SK-N-DZ (cell line): ENCODE measurements around the gene HINT2.

ENCODE experiments used
- DNase-seq: peaks from one replicate; pipeline ENCODE4 v3.0.0-alpha.2; 2015; ENCODE audit warnings: low spot score

HINT2 gene

GRCh38 chr9:35811381-35812024 is 3.3 kb downstream of the HINT2 start:
- no peak for DNase-seq

GRCh38 chr9:35810122-35810521 is 4.7 kb downstream of the HINT2 start:
- no peak for DNase-seq

- no peak for DNase-seq
Measured at GRCh38 chr9:35808433-35808832, 6.4 kb downstream of the HINT2 start.

GRCh38 chr9:35806101-35806500 is 8.7 kb downstream of the HINT2 start:
- no peak for DNase-seq

- DNase-seq, result no peak
Measured at GRCh38 chr9:35801328-35802128, 13.3 kb downstream of the HINT2 start.

GRCh38 chr9:35800530-35800929 is 14.3 kb downstream of the HINT2 start:
- DNase-seq, result no peak

GRCh38 chr9:35798658-35799374 is 16.0 kb downstream of the HINT2 start:
- DNase-seq, result peak; percentile 55

GRCh38 chr9:35797311-35798109 is 17.3 kb downstream of the HINT2 start:
- no peak for DNase-seq

GRCh38 chr9:35795695-35796094 is 19.1 kb downstream of the HINT2 start:
- no peak for DNase-seq

GRCh38 chr9:35793461-35793860 is 21.4 kb downstream of the HINT2 start:
- DNase-seq, result peak; percentile 65

GRCh38 chr9:35792826-35793225 is 22.0 kb downstream of the HINT2 start:
- DNase-seq, result no peak

GRCh38 chr9:35792024-35792813 is 22.6 kb downstream of the HINT2 start:
- no peak for DNase-seq

GRCh38 chr9:35791297-35791921 is 23.4 kb downstream of the HINT2 start, which contains the start of gene NPR2:
NPR2 (plus strand) TSS chr9:35791591; CDS start chr9:35792409, 818 bp downstream.
- DNase-seq, result no peak

- peak; percentile 80 for DNase-seq
Measured at GRCh38 chr9:35790385-35791296, 24.2 kb downstream of the HINT2 start.

GRCh38 chr9:35790025-35790384 is 24.8 kb downstream of the HINT2 start:
- no peak for DNase-seq

- DNase-seq, result no peak
Measured at GRCh38 chr9:35789541-35789940, 25.3 kb downstream of the HINT2 start.

GRCh38 chr9:35783418-35783817 is 31.4 kb downstream of the HINT2 start:
- no peak for DNase-seq

- no peak for DNase-seq
Measured at GRCh38 chr9:35781066-35781465, 33.8 kb downstream of the HINT2 start.

- DNase-seq, result no peak
Measured at GRCh38 chr9:35778496-35778895, 36.3 kb downstream of the HINT2 start.
